Endothelial cell of umbilical vein (primary cell): ENCODE results near the gene DND1. TPM values are rescaled to one million over a fixed set of nuclear protein-coding genes. Genes with fewer than 3 reads are reported as not detected.
A peak's percentile ranks its signal among the peaks of the same experiment; 100 is the strongest.

Experiments
- BruUV-seq: library from RNA; stranded (reverse); fragments of 400-500 nt; replicated peaks from 2 replicates; lab custom pipeline; 2021; lab: Mats Ljungman, UMichigan
- CTCF ChIA-PET: fragments of 300-600, 350-600 bp; sonication (Branson Sonifier 250); formaldehyde crosslinking; loops from one replicate; lab custom pipeline; 2021; ENCODE audit warnings: antibody characterized with exemption, inconsistent platforms; lab: Charles Lee
- POLR2A ChIA-PET: fragments of 300-600, 350-600 bp; sonication (Branson Sonifier 250); formaldehyde crosslinking; loops from one replicate; lab custom pipeline; 2021; ENCODE audit warnings: antibody characterized with exemption, inconsistent platforms; lab: Charles Lee
- DNase-seq: peaks from one replicate; pipeline ENCODE4 v3.0.0-alpha.2; 2011; ENCODE audit warnings: low read depth, low spot score
- FAIRE-seq: peaks from 2 replicates; lab custom pipeline; 2011; peaks lifted over from hg19 to GRCh38; lab: Jason Lieb, UNC
- H2AFZ ChIP-seq: 2 replicates; pipeline ENCODE4 v1.6.0; 2012; ENCODE audit warnings: low read depth, low read length, control low read depth, inconsistent platforms
- H3K27ac ChIP-seq: 2 replicates; pipeline ENCODE4 v1.5.1; 2011; ENCODE audit warnings: low read depth, mild to moderate bottlenecking, control low read depth, low read length, moderate library complexity; ENCODE audit not compliant: insufficient read depth
- H3K27me3 ChIP-seq, 2 experiments: 2 replicates each; pipeline versions ENCODE4 v1.6.0 to v1.6.1; 2011; ENCODE audit warnings: low read length in 2 of 2, mixed read lengths in 1 of 2; ENCODE audit not compliant: control insufficient read depth in 2 of 2, insufficient read depth in 2 of 2
- H3K36me3 ChIP-seq, 2 experiments: 2 replicates in 1 of 2; 3 replicates in 1 of 2; pipeline ENCODE4 v1.5.1; 2011; ENCODE audit warnings: low read length in 2 of 2, mild to moderate bottlenecking in 1 of 2, moderate library complexity in 1 of 2; ENCODE audit not compliant: control insufficient read depth in 2 of 2, insufficient read depth in 2 of 2; ENCODE audit errors: extremely low read depth in 1 of 2
- H3K4me1 ChIP-seq: 3 replicates; pipeline ENCODE4 v1.5.1; 2011; ENCODE audit warnings: mild to moderate bottlenecking, low read length; ENCODE audit not compliant: control insufficient read depth, insufficient read depth; ENCODE audit errors: extremely low read depth
- H3K4me2 ChIP-seq: 2 replicates; pipeline ENCODE4 v1.6.1; 2011; ENCODE audit warnings: low read length, control low read depth, mixed read lengths; ENCODE audit not compliant: insufficient read depth
- H3K4me3 ChIP-seq, 3 experiments: fragments of 200-600 bp in 1 of 3; sonication (generic), shearing (Covaris generic) in 1 of 3; replicated peaks in 1 of 3; 2 replicates each; pipeline ENCODE4 v1.5.1; 2011 to 2016; ENCODE audit warnings: control low read depth in 3 of 3, low read length in 3 of 3, mild to moderate bottlenecking in 2 of 3, inconsistent platforms in 1 of 3, low read depth in 1 of 3, moderate library complexity in 1 of 3; ENCODE audit not compliant: insufficient read depth in 1 of 3
- H3K79me2 ChIP-seq: 2 replicates; pipeline ENCODE4 v1.6.0; 2012; ENCODE audit warnings: low read length, inconsistent platforms; ENCODE audit not compliant: control insufficient read depth, insufficient read depth
- H3K9ac ChIP-seq: replicated peaks from 2 replicates; pipeline ENCODE3; 2011; ENCODE audit warnings: low read length, control low read depth; ENCODE audit not compliant: insufficient read depth; ENCODE audit errors: extremely low read depth
- H3K9me1 ChIP-seq: replicated peaks from 3 replicates; pipeline ENCODE4 v1.6.0; 2011; ENCODE audit warnings: mild to moderate bottlenecking, low read length; ENCODE audit not compliant: control insufficient read depth, insufficient read depth; ENCODE audit errors: extremely low read depth
- H3K9me3 ChIP-seq: replicated peaks from 2 replicates; pipeline ENCODE4 v1.5.1; 2012; ENCODE audit warnings: low read length, inconsistent platforms; ENCODE audit not compliant: control insufficient read depth, insufficient read depth
- H4K20me1 ChIP-seq: replicated peaks from 2 replicates; pipeline ENCODE3; 2011; ENCODE audit warnings: mild to moderate bottlenecking, low read length; ENCODE audit not compliant: control insufficient read depth, insufficient read depth; ENCODE audit errors: extremely low read depth
- EZH2 ChIP-seq: IDR thresholded peaks from 2 replicates; pipeline ENCODE4 v1.6.1; 2012; ENCODE audit warnings: borderline replicate concordance, low read depth, mild to moderate bottlenecking, moderate library complexity, low read length, inconsistent platforms; ENCODE audit not compliant: severe bottlenecking
- GATA2 ChIP-seq: IDR thresholded peaks from 2 replicates; pipeline ENCODE4 v1.7.0; 2011; ENCODE audit warnings: low read depth, mild to moderate bottlenecking, moderate library complexity, mixed read lengths, low read length; ENCODE audit not compliant: insufficient read length, insufficient read depth
- JUN ChIP-seq: IDR thresholded peaks from 2 replicates; pipeline ENCODE4 v1.6.1; 2011; ENCODE audit warnings: borderline replicate concordance, low read depth; ENCODE audit not compliant: insufficient read length, insufficient read depth
- MYC ChIP-seq: IDR thresholded peaks from one replicate; pipeline ENCODE4 v1.6.1; 2011; ENCODE audit warnings: mild to moderate bottlenecking, low read depth, low read length
- POLR2A ChIP-seq: IDR thresholded peaks from 2 replicates; pipeline ENCODE4 v1.6.1; 2012; ENCODE audit warnings: low read depth, mild to moderate bottlenecking, control low read depth, low read length
- POLR2AphosphoS5 ChIP-seq: IDR thresholded peaks from 2 replicates; pipeline ENCODE4 v1.6.1; 2012; ENCODE audit warnings: low read depth, mild to moderate bottlenecking, control low read depth, low read length, moderate library complexity; ENCODE audit not compliant: insufficient read depth
- dilution Hi-C: fragments of 300-500 bp; cut with MboI; formaldehyde crosslinking; loops from one replicate; pipeline ENCODE4 v1.15.0; 2019; ENCODE audit warnings: low sequenced_read_pairs; ENCODE audit not compliant: extremely low pct_ligation_motif_present
- intact Hi-C: fragments of 100-400 bp; cut with micrococcal nuclease; formaldehyde crosslinking; loops from one replicate; pipeline ENCODE4 v1.10.0; 2022
- polyA plus RNA-seq, 4 experiments: library from polyadenylated mRNA; depleted of rRNA in 3 of 4; stranded (reverse) in 3 of 4; unstranded in 1 of 4; fragments of >200 nt; gene quantifications; 2 replicates each; pipeline versions ENCODE4 v1.2.1 to v1.2.3, GENCODE V29; 2011 to 2012; ENCODE audit warnings: missing spikeins in 1 of 4
- total RNA-seq: library from RNA; stranded (reverse); gene quantifications from 2 replicates; pipeline ENCODE4 v1.2.3, GENCODE V29; 2021
- TF ChIP-seq, protein P1 (sequence below): IDR thresholded peaks from 2 replicates; pipeline ENCODE4 v1.6.1; 2011; ENCODE audit not compliant: insufficient read depth, insufficient read length
- TF ChIP-seq, protein P2 (sequence below), 2 donors: IDR thresholded peaks; 1 replicate in 1 of 2; 2 replicates in 1 of 2; pipeline ENCODE4 v1.5.1; 2011; ENCODE audit warnings: low read length in 2 of 2, mild to moderate bottlenecking in 2 of 2, moderate library complexity in 2 of 2, control low read depth in 1 of 2, inconsistent platforms in 1 of 2, low read depth in 1 of 2; ENCODE audit not compliant: insufficient read depth in 1 of 2; ENCODE audit errors: extremely low read depth in 1 of 2

DND1 gene
- total and polyA plus RNA-seq, 2 donors (not counting 3 experiments of a cell fraction or from before 2014, with no cell fraction given) = 1.1 to 1.2 TPM

DNA sequence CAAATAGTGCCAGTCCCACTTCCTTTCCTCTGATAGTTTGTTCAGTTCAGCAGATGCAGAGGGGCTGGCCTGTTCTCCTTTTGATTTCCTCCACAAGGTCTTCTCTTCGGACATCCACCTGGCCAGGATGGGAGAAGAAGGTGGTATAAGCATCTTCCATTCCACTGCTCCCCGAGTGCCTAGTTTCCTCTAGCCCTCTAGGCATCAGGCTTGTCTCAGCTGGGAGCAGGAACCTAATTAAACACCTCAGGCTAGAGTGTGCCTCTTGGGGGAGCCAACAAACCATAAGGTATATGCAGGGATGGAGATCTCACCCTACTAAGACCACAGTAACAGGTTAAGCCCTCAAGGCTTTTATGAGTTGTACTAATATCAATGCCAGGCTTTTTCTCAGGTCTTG is 835 bp upstream of the DND1 start:
- Histone ChIP-seq H3K27ac (no peak overlapping the region), H3K4me3 (no peak overlapping the region), H3K4me2 (no peak overlapping the region), H3K9me1 (no peaks in the 10 kb centered on the region), H3K4me1 (peaks cover 3% of the 10 kb centered on the region), H3K36me3 (peaks cover 21 to 32% of the 10 kb centered on the region in 2 experiments), H3K9ac (no peak overlapping the region), H3K79me2 (no peaks in the 10 kb centered on the region), H4K20me1 (no peaks in the 10 kb centered on the region), H3K27me3 (no peaks in the 10 kb centered on the region), H3K9me3 (no peaks in the 10 kb centered on the region), H2AFZ (no peak overlapping the region)
- intact Hi-C loops = no loop called here
- no peak for FAIRE-seq
- DNase-seq = no peak
- dilution Hi-C loops = no loop called here
- TSS peak; percentile 76 for BruUV-seq
- POLR2A ChIA-PET = interaction anchor here (0.6 kb wide), 1 partner anchor 12 kb away, joined by 3 read pairs; no protein-coding TSS in a partner anchor
- TF ChIP-seq EZH2 (no peak), MYC (no peak), POLR2AphosphoS5 (no peak), GATA2 (no peak), JUN (no peak), POLR2A (no peak)
- TF ChIP-seq, protein P1, sequence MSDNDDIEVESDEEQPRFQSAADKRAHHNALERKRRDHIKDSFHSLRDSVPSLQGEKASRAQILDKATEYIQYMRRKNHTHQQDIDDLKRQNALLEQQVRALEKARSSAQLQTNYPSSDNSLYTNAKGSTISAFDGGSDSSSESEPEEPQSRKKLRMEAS = no peak
- TF ChIP-seq, protein P2, sequence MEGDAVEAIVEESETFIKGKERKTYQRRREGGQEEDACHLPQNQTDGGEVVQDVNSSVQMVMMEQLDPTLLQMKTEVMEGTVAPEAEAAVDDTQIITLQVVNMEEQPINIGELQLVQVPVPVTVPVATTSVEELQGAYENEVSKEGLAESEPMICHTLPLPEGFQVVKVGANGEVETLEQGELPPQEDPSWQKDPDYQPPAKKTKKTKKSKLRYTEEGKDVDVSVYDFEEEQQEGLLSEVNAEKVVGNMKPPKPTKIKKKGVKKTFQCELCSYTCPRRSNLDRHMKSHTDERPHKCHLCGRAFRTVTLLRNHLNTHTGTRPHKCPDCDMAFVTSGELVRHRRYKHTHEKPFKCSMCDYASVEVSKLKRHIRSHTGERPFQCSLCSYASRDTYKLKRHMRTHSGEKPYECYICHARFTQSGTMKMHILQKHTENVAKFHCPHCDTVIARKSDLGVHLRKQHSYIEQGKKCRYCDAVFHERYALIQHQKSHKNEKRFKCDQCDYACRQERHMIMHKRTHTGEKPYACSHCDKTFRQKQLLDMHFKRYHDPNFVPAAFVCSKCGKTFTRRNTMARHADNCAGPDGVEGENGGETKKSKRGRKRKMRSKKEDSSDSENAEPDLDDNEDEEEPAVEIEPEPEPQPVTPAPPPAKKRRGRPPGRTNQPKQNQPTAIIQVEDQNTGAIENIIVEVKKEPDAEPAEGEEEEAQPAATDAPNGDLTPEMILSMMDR (IDR thresholded peaks at IDR 0.05; ENCODE audit: extremely low read depth in 1 of 2, insufficient read depth in 1 of 2, low read depth in 1 of 2, low read length in 2 of 2) = no peak
- CTCF ChIA-PET = interaction anchor here (0.9 to 1.4 kb wide), 2 partner anchors 9 to 35 kb away, joined by 3 to 4 read pairs; partner anchors contain the start of gene TMCO6
